Panc1 (cell line): ENCODE measurements around the gene MTURN. TPM values are rescaled to one million over a fixed set of nuclear protein-coding genes. Genes with fewer than 3 reads are reported as not detected.
A peak's percentile ranks its signal among the peaks of the same experiment; 100 is the strongest.

Experiments used
- ATAC-seq: fragments of 200-7000 bp; cut with Tn5 transposase; 2 replicates; pipeline ENCODE4 v1.9.1; 2020; ENCODE audit warnings: mild to moderate bottlenecking, moderate library complexity
- BruUV-seq: library from RNA; stranded (reverse); fragments of 400-500 nt; replicated peaks from 2 replicates; lab custom pipeline; 2021; lab: Mats Ljungman, UMichigan
- CTCF ChIA-PET: fragments of 300-600 bp; sonication (Branson Sonifier 250); formaldehyde crosslinking; loops from one replicate; lab custom pipeline; 2022; ENCODE audit warnings: antibody characterized with exemption; lab: Charles Lee
- POLR2A ChIA-PET: fragments of 300-600 bp; sonication (Branson Sonifier 250); formaldehyde crosslinking; loops from one replicate; lab custom pipeline; 2022; ENCODE audit warnings: antibody characterized with exemption; lab: Charles Lee
- DNase-seq: peaks from one replicate; pipeline ENCODE4 v3.0.0-alpha.2; 2010; ENCODE audit warnings: low read depth, low spot score
- H3K27ac ChIP-seq: 2 replicates; pipeline ENCODE4 v1.5.1; 2011; ENCODE audit warnings: mild to moderate bottlenecking, low read length, inconsistent platforms
- H3K27me3 ChIP-seq: fragments of 200-500 bp; sonication (Bioruptor generic); 2 replicates; pipeline ENCODE4 v1.6.0; 2014; ENCODE audit warnings: low read length, inconsistent platforms; ENCODE audit not compliant: control insufficient read depth, insufficient read depth
- H3K36me3 ChIP-seq: fragments of 200-500 bp; sonication (Bioruptor generic); 2 replicates; pipeline ENCODE4 v1.5.1; 2014; ENCODE audit warnings: inconsistent platforms, mild to moderate bottlenecking, low read length, moderate library complexity; ENCODE audit not compliant: control insufficient read depth, insufficient read depth
- H3K4me1 ChIP-seq: 2 replicates; pipeline ENCODE4 v1.5.1; 2011; ENCODE audit warnings: inconsistent platforms, mild to moderate bottlenecking, low read length, moderate library complexity; ENCODE audit not compliant: control insufficient read depth, insufficient read depth
- H3K4me3 ChIP-seq, 2 experiments: 2 replicates each; pipeline ENCODE4 v1.5.1; 2011 to 2012; ENCODE audit warnings: low read depth in 2 of 2, low read length in 2 of 2, mild to moderate bottlenecking in 2 of 2, inconsistent platforms in 1 of 2, moderate library complexity in 1 of 2
- H3K9me3 ChIP-seq: fragments of 200-500 bp; sonication (Bioruptor generic); 2 replicates; pipeline ENCODE4 v1.5.1; 2014; ENCODE audit warnings: low read depth, mild to moderate bottlenecking, inconsistent platforms, low read length, moderate library complexity; ENCODE audit not compliant: control insufficient read depth, insufficient read depth
- CTCF ChIP-seq: fragments of 450-650 bp; IDR thresholded peaks from 2 replicates; pipeline ENCODE4 v1.5.1; 2017; ENCODE audit warnings: mild to moderate bottlenecking
- POLR2AphosphoS5 ChIP-seq: IDR thresholded peaks from 2 replicates; pipeline ENCODE4 v1.6.1; 2012; ENCODE audit warnings: mild to moderate bottlenecking, low read depth, low read length, moderate library complexity
- REST ChIP-seq, 2 experiments: IDR thresholded peaks; 2 replicates each; pipeline ENCODE4 v1.6.1; 2011 to 2012; ENCODE audit warnings: low read depth in 2 of 2, control low read depth in 1 of 2, low read length in 1 of 2, mild to moderate bottlenecking in 1 of 2, moderate library complexity in 1 of 2; ENCODE audit not compliant: insufficient read depth in 1 of 2
- SIN3A ChIP-seq: IDR thresholded peaks from 2 replicates; pipeline ENCODE4 v1.6.1; 2012; ENCODE audit warnings: low read depth, mild to moderate bottlenecking, low read length, moderate library complexity, borderline replicate concordance; ENCODE audit not compliant: insufficient read depth
- TCF7L2 ChIP-seq: IDR thresholded peaks from 2 replicates; pipeline ENCODE4 v1.6.1; 2011; ENCODE audit warnings: mild to moderate bottlenecking, low read depth, low read length, inconsistent platforms
- in situ Hi-C: cut with HindIII; loops from 2 replicates; pipeline ENCODE4 v1.10.0; 2016; ENCODE audit warnings: low sequenced_read_pairs, low pct_unique_long_range_greater_than_20kb
- intact Hi-C: fragments of 100-400 bp; cut with micrococcal nuclease; formaldehyde crosslinking; loops from one replicate; pipeline ENCODE4 v1.10.0; 2022; ENCODE audit not compliant: unreplicated experiment
- total RNA-seq: library from RNA; stranded (reverse); gene quantifications from one replicate; pipeline ENCODE4 v1.2.1, GENCODE V29; 2021; ENCODE audit not compliant: unreplicated experiment

The MTURN gene
- total RNA-seq, 1 experiment from 2014 or later = 1.2 TPM

- in situ Hi-C loops (no loop called here), intact Hi-C loops (no loop called here)
- DNase-seq (no peak), ATAC-seq (no peak)
- ChIA-PET CTCF (no interaction called here), POLR2A (no interaction called here)
- Histone ChIP-seq H3K27ac (no peak overlapping the region), H3K4me1 (no peaks in the 10 kb centered on the region), H3K27me3 (no peaks in the 10 kb centered on the region), H3K36me3 (no peaks in the 10 kb centered on the region), H3K9me3 (peaks cover 3% of the 10 kb centered on the region; the same call in 1 of the 2 replicates), H3K4me3 (no peak overlapping the region)
- no peak for TF ChIP-seq SIN3A
- no peak for TF ChIP-seq TCF7L2
- TF ChIP-seq POLR2AphosphoS5 = no peak
- no peak for TF ChIP-seq CTCF
- TF ChIP-seq REST (IDR thresholded peaks at IDR 0.05; ENCODE audit: insufficient read depth in 1 of 2, low read depth in 2 of 2, low read length in 1 of 2) = no peak
- no TSS peak for BruUV-seq
Measured at GRCh38 chr7:30119890-30120577, 14.8 kb upstream of the MTURN start.

GRCh38 chr7:30133736-30134610 is 813 bp upstream of the MTURN start:
- no peak for ATAC-seq
- intact Hi-C loops (no loop called here), in situ Hi-C loops (no loop called here)
- no TSS peak for BruUV-seq
- Histone ChIP-seq H3K9me3 (no peaks in the 10 kb centered on the region), H3K4me1 (no peaks in the 10 kb centered on the region), H3K27ac (no peak overlapping the region), H3K36me3 (no peaks in the 10 kb centered on the region), H3K4me3 (peak overlapping the region; percentile 63 to 71), H3K27me3 (peaks cover 5% of the 10 kb centered on the region; the same call in 1 of the 2 replicates)
- DNase-seq = peak; percentile 36
- ChIA-PET CTCF (interaction anchor here (1.0 kb wide), 1 partner anchor 279 kb away, joined by 3 read pairs; no protein-coding TSS in a partner anchor), POLR2A (interaction anchor here (0.6 to 0.7 kb wide), 2 partner anchors 16 to 96 kb away, joined by 3 to 4 read pairs; no protein-coding TSS in a partner anchor)
- TF ChIP-seq SIN3A = no peak
- TF ChIP-seq REST (IDR thresholded peaks at IDR 0.05; ENCODE audit: insufficient read depth in 1 of 2, low read depth in 2 of 2, low read length in 1 of 2) = no peak
- TF ChIP-seq CTCF = no peak
